ENCODE measurements around the gene INPP5A.
"Not testable (repeated sequence)": the region's sequence is repeated elsewhere in the genome, so short reads cannot be mapped to it uniquely, and the experiment has no call there.

INPP5A gene

GRCh38 chr10:132550366-132551092 lies 12.9 kb downstream of the INPP5A start:
- DNase-seq (ENCODE audit: low read depth) = no peak

DNA sequence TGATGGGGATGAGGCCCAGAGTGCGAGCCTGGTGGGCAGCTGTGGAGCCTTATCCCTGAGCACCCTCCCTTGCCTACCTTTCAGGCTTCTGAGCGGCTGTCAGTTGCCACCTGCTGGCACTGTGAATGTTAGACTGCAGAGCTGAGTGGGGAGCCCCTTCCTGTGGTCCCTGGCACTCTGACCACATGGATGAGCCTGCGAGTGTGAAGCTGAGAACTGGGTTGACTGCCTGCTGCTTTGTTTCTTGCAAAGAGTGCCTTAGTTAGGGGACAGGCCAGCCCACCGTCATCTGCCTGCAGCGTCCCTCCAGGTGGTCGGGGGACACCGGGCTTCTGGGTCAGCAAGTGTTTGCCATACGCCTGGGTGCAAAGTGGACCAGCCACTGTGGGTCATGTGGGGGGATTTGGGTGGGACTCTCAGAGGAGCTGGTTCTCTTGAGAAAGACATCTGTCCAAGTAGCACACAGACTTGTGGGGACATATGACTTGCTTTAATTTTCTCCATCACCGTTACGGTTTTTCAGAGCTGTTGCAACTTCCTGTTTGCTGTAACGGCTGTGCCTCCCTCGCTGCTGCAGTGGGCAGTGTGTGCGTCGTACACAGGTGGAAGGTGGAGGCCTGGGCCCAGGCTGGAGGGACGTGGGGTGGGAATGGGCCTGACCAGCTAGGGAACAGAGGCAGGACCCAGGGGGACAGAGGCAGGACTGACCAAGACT lies 13.7 kb downstream of the INPP5A start:
- no peak for DNase-seq (ENCODE audit: low read depth)

DNA sequence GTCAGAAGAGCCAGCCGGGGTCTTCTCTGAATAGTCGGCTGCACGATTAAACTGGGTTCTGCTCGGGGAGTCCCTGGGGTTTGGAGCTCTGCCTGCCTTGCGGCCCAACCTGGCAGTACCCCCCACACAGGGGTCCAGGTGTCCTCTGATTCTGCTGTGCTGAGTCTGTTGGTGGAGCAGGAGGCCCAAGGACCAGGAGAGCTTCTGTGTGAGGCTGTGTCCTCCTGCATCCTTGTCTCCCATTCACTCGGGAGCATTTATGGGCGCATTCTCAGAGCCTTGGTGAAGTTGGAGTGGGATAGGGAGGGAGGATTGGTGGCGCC lies 14.2 kb downstream of the INPP5A start:
- no peak for DNase-seq (ENCODE audit: low read depth)

DNA sequence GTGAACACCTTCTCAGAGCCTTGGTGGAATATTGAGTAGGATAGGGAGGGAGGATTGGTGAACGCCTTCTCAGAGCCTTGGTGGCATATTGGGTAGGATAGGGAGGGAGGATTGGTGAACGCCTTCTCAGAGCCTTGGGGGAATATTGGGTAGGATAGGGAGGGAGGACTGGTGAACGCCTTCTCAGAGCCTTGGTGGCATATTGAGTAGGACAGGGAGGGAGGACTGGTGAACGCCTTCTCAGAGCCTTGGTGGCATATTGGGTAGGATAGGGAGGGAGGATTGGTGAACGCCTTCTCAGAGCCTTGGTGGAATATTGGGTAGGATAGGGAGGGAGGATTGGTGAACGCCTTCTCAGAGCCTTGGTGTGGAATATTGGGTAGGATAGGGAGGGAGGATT lies 15.0 kb downstream of the INPP5A start:
- DNase-seq (ENCODE audit: low read depth) = not testable (repeated sequence)

- DNase-seq (ENCODE audit: low read depth) = not testable (repeated sequence)
Observed at GRCh38 chr10:132553568-132553967, 16.0 kb downstream of the INPP5A start.

DNA sequence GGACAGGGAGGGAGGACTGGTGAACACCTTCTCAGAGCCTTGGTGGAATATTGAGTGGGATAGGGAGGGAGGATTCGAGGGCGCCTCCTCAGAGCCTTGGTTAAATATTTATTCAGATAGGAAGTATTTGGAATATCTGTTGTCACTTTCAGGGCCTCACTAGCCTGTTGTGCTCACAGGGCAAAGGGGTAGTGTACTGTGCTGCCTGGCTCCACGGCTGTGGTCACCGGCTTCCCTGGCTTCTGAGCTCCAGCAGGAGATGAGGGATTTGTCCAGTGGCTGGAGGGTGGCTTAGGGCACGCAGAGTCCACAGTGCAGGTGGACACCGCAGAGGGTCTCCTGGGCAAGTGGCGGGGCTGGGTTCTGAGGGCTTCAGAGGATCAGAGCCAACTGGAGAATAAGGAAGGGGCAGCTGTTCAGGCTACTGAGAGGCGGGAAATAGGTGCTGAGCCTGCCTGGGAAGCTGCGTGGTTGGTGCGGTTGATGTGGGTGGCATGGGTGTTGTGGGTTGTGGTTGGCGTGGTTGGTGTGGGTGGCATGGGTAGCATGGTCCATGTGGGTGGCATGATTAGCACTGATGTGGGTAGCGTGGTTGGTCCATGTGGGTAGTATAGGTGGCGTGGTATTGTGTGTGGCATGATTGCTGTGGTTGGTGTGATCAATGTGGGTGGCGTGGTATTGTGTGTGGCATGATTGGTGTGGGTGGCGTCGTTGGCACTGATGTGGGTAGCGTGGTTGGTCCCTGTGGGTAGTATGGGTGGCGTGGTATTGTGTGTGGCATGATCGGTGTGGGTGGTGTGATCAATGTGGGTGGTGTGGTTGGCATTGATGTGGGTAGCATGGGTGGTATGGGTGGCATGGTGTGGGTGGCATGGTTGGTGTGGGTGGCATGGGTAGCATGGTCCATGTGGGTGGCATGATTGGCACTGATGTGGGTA lies 16.7 kb downstream of the INPP5A start:
- DNase-seq (ENCODE audit: low read depth) = no peak

DNA sequence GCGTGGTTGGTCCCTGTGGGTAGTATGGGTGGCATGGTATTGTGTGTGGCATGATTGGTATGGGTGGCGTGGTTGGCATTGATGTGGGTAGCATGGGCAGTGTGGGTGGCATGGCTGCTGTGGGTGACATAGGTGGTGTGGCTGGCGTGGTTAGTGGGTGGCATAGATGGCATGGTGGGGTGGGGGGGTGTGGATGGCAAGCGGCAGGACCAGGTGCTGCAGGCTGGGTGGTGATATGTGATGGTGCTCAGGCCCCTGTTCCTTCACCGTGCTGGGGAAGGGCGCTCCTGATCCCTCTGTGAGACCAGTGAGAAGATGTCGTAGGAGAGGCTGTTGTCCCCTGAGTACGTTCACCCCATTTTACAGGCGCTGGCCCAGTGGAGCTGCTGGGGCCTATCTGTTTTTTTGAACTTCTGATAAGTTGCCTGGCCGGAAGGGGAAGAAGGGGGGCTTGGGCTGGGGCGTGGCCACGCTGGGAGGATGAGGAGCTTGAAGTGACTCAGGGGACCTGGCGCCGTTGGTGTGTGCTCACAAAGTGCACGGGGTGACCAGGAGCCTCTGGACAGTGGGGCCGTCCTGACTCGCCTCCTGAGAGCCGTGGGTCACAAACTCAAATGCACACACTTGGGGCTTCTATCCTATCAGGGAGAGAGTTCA lies 17.5 kb downstream of the INPP5A start:
- no peak for DNase-seq (ENCODE audit: low read depth)

DNA sequence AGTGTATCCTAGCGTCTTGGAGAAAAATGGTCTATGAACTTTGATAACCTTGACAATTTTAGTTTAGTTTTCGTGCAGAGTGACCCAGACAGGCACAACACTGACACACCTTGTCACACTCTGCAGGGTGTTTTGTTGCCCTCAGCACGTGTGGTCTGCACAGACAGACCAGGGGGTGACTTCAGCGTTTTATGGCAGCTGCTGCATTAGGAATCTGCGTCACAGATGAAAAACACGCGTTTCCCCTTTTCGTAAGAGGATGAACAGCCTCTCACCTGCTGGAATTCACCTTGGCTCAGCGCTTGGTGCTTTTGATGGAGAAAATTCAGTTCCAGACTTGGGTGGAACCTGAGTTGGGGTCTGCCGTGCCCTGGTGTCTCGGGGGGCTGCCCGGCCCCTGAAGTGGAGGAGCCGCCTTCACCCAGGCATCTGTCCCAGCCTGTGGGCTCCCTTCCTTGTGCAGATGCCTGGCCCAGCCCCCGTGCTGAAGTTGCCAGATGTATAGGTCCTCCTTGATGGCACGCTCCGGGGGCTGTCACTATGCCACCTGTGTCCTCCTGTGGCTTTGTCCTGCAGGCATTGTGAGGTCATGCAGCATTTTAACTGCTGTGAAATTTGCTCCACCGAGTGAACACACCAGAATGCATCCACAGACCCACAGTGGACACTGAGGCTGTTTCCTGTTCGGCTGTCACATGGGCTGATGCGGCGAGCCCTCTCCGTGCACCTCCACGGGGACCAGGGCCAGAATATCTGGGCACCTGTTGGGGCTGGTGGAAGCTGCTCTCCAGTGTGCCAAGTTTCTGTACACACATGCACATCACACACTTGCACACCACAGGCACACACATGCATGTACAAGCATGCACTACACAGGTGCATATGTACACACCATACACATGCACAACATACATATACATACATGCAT lies 18.3 kb downstream of the INPP5A start:
- no peak for DNase-seq (ENCODE audit: low read depth)

DNA sequence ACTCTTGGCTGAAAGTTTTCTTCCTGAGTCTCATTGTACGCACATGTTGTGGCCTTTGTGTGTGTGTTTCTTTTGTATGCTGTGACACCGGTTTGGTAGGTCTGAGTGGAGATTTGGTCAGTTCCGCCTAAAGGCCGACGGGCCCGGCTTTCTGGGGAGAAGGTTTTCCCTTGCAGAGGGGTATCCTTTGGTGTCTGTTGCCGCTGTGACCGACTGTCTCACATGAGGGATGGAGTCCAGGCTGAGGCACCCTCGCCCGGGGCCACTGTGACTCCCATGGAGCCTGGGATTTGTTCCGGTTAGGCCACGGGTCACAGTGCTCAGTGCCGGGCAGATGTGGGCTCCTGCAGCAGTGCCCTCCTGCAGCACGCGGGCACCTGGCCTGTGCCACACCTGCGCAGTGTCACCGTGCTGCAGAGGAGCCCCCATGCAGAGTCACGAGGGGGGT lies 19.4 kb downstream of the INPP5A start:
- DNase-seq (ENCODE audit: low read depth) = no peak

- DNase-seq (ENCODE audit: low read depth) = no peak
Observed at GRCh38 chr10:132557696-132558515, 20.3 kb downstream of the INPP5A start.

DNA sequence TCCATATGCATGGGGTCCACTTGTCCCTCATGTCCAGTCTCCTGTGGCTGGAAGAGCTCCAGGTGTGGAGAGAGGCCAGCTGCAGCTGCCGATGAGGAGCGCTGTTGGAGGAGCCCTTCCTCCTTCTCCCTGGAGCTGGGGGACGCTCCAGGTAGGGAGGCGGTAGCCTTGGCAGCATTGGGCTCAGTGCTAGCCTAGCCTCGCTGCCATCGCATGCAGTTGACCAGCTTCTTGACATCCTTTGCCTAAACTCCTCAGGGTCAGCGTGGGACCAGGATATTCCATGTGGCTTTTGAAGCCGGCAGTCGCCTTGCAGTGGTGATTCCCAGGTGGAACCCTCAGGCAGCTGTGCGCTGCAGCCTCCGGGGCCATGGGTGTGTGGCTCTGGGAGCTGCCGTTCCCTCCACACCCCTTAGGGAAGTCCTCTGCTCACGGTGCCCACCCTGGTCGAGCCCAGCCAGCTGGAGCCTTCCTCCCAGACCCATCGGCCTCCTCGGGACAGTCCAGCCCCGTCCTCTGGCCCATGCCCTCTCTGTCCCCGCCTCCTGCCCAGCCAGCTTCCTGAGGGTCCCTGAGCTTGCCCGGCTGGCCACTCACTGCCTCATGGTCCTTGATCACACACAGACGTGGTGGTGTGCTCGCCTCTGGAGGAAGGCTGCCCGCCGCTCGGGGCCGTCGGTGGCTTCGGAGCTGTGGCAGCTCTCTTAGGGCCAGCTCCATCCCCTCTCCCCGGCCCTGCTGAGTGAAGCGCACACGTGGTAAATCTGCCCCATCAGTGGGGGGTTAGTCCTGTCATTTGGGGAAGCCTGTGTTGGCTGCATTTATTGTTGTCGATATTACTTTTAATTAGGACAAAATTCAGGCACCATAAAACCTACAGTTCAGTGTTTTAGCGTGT lies 21.2 kb downstream of the INPP5A start:
- no peak for DNase-seq (ENCODE audit: low read depth)

- DNase-seq (ENCODE audit: low read depth) = no peak
Observed at GRCh38 chr10:132559538-132559937, 22.0 kb downstream of the INPP5A start.

- DNase-seq (ENCODE audit: low read depth) = no peak
Observed at GRCh38 chr10:132560241-132560731, 22.7 kb downstream of the INPP5A start.

GRCh38 chr10:132562177-132562915 lies 24.8 kb downstream of the INPP5A start:
- no peak for DNase-seq (ENCODE audit: low read depth)

GRCh38 chr10:132562916-132563456 lies 25.4 kb downstream of the INPP5A start:
- DNase-seq (ENCODE audit: low read depth) = no peak

DNA sequence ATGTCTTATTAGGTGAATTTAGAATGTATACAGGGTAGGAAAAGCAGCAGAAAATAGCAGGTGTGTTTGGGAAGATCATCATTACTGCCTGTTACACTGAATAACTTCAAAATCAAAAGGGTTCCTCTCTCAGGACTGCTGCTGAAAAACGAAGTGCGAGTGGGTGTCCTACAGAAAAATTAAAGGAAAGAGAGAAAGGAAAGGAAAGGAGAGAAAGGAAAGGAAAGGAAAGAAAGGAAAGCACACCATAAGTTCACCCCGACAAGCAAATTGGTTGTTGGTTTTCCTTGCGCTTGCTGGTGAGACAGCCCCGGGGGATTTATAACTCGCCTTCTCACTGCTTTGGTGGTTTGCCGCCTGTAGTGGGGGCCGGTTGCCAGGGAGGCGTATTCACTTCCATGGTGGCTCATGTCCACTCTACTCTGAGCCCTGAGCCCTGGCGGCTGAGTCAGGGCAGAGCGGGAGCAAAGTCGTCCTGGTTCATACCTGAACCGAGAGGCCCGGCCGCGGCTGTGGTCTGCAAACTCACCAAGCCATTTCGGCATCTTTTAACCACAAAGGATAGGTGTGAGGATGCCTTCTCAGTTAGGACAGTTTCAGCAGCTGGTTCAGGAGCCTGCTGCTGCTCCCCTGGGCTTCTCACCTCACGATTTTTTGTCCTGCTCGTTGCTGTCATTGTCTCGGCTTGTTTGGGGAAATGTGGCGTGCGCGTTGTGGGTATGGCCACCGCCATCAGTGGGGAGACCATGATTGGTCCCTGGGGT lies 26.1 kb downstream of the INPP5A start:
- DNase-seq (ENCODE audit: low read depth) = no peak

DNA sequence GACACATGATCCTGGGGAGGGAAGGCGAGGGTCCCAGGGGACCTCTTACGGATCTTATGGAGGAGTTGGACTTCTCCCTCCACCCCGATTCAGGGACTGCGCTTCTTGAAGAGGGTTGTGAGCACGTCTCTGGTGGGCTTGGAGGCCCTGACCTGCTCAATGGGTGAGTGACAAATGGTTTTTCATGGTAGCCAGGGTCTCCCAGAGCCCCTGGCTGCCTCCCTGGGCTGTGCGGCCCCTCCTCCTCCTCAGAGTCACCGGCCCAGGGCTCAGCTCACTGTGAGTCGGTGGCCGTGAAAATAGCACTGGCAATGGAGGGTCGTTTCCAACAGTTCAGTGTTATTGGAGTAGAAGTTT lies 26.6 kb downstream of the INPP5A start:
- no peak for DNase-seq (ENCODE audit: low read depth)
